Loucy (cell line): Measurements from ENCODE around the gene APBA3.

Source experiments
- CTCF ChIP-seq: fragments of 200-600 bp; sonication (generic); conservative IDR thresholded peaks from 2 replicates; pipeline ENCODE4 v1.5.1; 2014; ENCODE audit warnings: mild to moderate bottlenecking, antibody characterized with exemption, low read length
- EZH2phosphoT487 ChIP-seq: fragments of 200-600 bp; IDR thresholded peaks from 2 replicates; pipeline ENCODE4 v1.6.1; 2018; ENCODE audit warnings: antibody characterized with exemption, mild to moderate bottlenecking, moderate library complexity, borderline replicate concordance

DNA sequence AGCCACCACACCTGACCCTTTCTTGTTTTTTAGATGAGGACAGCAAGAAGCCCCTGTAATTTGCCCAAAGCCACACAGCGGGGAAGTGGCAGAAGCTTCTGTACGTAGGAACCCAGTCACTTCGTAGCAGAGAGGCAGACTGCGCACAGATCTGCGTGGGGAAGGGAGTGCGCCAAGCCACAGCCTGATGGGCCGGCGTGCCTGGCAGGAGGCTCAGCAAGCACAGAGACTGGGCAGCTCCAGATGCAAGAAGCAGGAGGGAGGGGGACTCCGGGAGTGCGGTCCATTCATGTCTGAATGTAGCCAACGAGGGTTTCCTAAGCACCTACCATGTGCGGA lies 53.7 kb downstream of the APBA3 start:
- TF ChIP-seq CTCF: no peak
- no peak for TF ChIP-seq EZH2phosphoT487
